Ishikawa (cell line): ENCODE results near the gene FLNC.

Source experiments
- EP300 ChIP-seq: IDR thresholded peaks from 2 replicates; pipeline ENCODE4 v1.6.1; 2012; ENCODE audit warnings: borderline replicate concordance
- MAX ChIP-seq: IDR thresholded peaks from 2 replicates; pipeline ENCODE4 v1.6.1; 2012
- RAD21 ChIP-seq: IDR thresholded peaks from 2 replicates; pipeline ENCODE4 v1.6.1; 2012; ENCODE audit warnings: low read depth
- TCF12 ChIP-seq: IDR thresholded peaks from 2 replicates; pipeline ENCODE4 v1.6.1; 2012; ENCODE audit warnings: low read depth
- YY1 ChIP-seq: IDR thresholded peaks from 2 replicates; pipeline ENCODE4 v1.6.1; 2012; ENCODE audit warnings: low read depth
- TF ChIP-seq, protein P1 (sequence below): IDR thresholded peaks from 2 replicates; pipeline ENCODE4 v1.6.1; 2012; ENCODE audit warnings: low read depth, mild to moderate bottlenecking
- TF ChIP-seq, protein P2 (sequence below): IDR thresholded peaks from 2 replicates; pipeline ENCODE4 v1.6.1; 2012

GRCh38 chr7:128880791-128881457 lies 50.7 kb downstream of the FLNC start:
- TF ChIP-seq YY1 (no peak), EP300 (no peak), MAX (no peak), RAD21 (no peak), TCF12 (no peak)
- TF ChIP-seq, protein P1, sequence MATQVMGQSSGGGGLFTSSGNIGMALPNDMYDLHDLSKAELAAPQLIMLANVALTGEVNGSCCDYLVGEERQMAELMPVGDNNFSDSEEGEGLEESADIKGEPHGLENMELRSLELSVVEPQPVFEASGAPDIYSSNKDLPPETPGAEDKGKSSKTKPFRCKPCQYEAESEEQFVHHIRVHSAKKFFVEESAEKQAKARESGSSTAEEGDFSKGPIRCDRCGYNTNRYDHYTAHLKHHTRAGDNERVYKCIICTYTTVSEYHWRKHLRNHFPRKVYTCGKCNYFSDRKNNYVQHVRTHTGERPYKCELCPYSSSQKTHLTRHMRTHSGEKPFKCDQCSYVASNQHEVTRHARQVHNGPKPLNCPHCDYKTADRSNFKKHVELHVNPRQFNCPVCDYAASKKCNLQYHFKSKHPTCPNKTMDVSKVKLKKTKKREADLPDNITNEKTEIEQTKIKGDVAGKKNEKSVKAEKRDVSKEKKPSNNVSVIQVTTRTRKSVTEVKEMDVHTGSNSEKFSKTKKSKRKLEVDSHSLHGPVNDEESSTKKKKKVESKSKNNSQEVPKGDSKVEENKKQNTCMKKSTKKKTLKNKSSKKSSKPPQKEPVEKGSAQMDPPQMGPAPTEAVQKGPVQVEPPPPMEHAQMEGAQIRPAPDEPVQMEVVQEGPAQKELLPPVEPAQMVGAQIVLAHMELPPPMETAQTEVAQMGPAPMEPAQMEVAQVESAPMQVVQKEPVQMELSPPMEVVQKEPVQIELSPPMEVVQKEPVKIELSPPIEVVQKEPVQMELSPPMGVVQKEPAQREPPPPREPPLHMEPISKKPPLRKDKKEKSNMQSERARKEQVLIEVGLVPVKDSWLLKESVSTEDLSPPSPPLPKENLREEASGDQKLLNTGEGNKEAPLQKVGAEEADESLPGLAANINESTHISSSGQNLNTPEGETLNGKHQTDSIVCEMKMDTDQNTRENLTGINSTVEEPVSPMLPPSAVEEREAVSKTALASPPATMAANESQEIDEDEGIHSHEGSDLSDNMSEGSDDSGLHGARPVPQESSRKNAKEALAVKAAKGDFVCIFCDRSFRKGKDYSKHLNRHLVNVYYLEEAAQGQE, result no peak
- TF ChIP-seq, protein P2, sequence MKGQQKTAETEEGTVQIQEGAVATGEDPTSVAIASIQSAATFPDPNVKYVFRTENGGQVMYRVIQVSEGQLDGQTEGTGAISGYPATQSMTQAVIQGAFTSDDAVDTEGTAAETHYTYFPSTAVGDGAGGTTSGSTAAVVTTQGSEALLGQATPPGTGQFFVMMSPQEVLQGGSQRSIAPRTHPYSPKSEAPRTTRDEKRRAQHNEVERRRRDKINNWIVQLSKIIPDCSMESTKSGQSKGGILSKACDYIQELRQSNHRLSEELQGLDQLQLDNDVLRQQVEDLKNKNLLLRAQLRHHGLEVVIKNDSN, result no peak
